ENCODE measurements around the gene KCNK16. TPM values are rescaled to one million over a fixed set of nuclear protein-coding genes. Genes with fewer than 3 reads are reported as not detected.

The KCNK16 gene
- total RNA-seq, 1 donor, result not detected

- Histone ChIP-seq H3K27ac (ENCODE audit: low read depth, low read length) (no peak overlapping the region), H3K79me2 (ENCODE audit: insufficient read depth, low read length) (no peaks in the 10 kb centered on the region), H3K27me3 (ENCODE audit: insufficient read depth, low read length) (no peaks in the 10 kb centered on the region), H3K4me3 (ENCODE audit: insufficient read depth, low read length) (no peak overlapping the region), H4K20me1 (ENCODE audit: insufficient read depth, low read length) (no peaks in the 10 kb centered on the region), H3K36me3 (ENCODE audit: insufficient read depth, low read length) (no peaks in the 10 kb centered on the region), H2AFZ (ENCODE audit: low read length) (no peak overlapping the region), H3K4me1 (ENCODE audit: insufficient read depth, low read length) (no peaks in the 10 kb centered on the region), H3K4me2 (ENCODE audit: insufficient read depth, low read length) (no peak overlapping the region), H3K9me3 (ENCODE audit: low read depth, low read length) (no peaks in the 10 kb centered on the region)
- DNase-seq (ENCODE audit: insufficient read length, low spot score, missing footprints), result peak; percentile 13
- no peak for TF ChIP-seq CTCF (IDR thresholded peaks at IDR 0.05; ENCODE audit: extremely low read depth, low read depth, low read length)
Observed at GRCh38 chr6:39353698-39354315, 31.3 kb upstream of the KCNK16 start.

- no peaks in the 10 kb centered on the region for H3K36me3 ChIP-seq (ENCODE audit: insufficient read depth, low read length)
- H4K20me1 ChIP-seq (ENCODE audit: insufficient read depth, low read length), result no peaks in the 10 kb centered on the region
- H3K9me3 ChIP-seq (ENCODE audit: low read depth, low read length), result no peaks in the 10 kb centered on the region
- no peaks in the 10 kb centered on the region for H3K4me1 ChIP-seq (ENCODE audit: insufficient read depth, low read length)
- no peaks in the 10 kb centered on the region for H3K27me3 ChIP-seq (ENCODE audit: insufficient read depth, low read length)
- no peak overlapping the region for H2AFZ ChIP-seq (ENCODE audit: low read length)
- no peak overlapping the region for H3K4me2 ChIP-seq (ENCODE audit: insufficient read depth, low read length)
- H3K27ac ChIP-seq (ENCODE audit: low read depth, low read length), result no peak overlapping the region
- H3K4me3 ChIP-seq (ENCODE audit: insufficient read depth, low read length), result no peak overlapping the region
- no peak for TF ChIP-seq CTCF (IDR thresholded peaks at IDR 0.05; ENCODE audit: extremely low read depth, low read depth, low read length)
- no peak for DNase-seq (ENCODE audit: insufficient read length, low spot score, missing footprints)
- no peaks in the 10 kb centered on the region for H3K79me2 ChIP-seq (ENCODE audit: insufficient read depth, low read length)
Observed at GRCh38 chr6:39350723-39351505, 28.4 kb upstream of the KCNK16 start.

- no peak overlapping the region for H3K4me3 ChIP-seq (ENCODE audit: insufficient read depth, low read length)
- no peak overlapping the region for H3K4me2 ChIP-seq (ENCODE audit: insufficient read depth, low read length)
- H3K36me3 ChIP-seq (ENCODE audit: insufficient read depth, low read length), result no peaks in the 10 kb centered on the region
- H2AFZ ChIP-seq (ENCODE audit: low read length), result no peak overlapping the region
- TF ChIP-seq CTCF (IDR thresholded peaks at IDR 0.05; ENCODE audit: extremely low read depth, low read depth, low read length), result no peak
- no peaks in the 10 kb centered on the region for H3K4me1 ChIP-seq (ENCODE audit: insufficient read depth, low read length)
- DNase-seq (ENCODE audit: insufficient read length, low spot score, missing footprints), result no peak
- H3K9me3 ChIP-seq (ENCODE audit: low read depth, low read length), result no peaks in the 10 kb centered on the region
- H3K27me3 ChIP-seq (ENCODE audit: insufficient read depth, low read length), result no peaks in the 10 kb centered on the region
- H3K79me2 ChIP-seq (ENCODE audit: insufficient read depth, low read length), result no peaks in the 10 kb centered on the region
- no peak overlapping the region for H3K27ac ChIP-seq (ENCODE audit: low read depth, low read length)
- no peaks in the 10 kb centered on the region for H4K20me1 ChIP-seq (ENCODE audit: insufficient read depth, low read length)
Observed at GRCh38 chr6:39348740-39349139, 26.2 kb upstream of the KCNK16 start.

GRCh38 chr6:39347906-39348585, 25.5 kb upstream of the KCNK16 start:
- DNase-seq (ENCODE audit: insufficient read length, low spot score, missing footprints), result peak; percentile 98
- no peak overlapping the region for H3K4me2 ChIP-seq (ENCODE audit: insufficient read depth, low read length)
- H3K36me3 ChIP-seq (ENCODE audit: insufficient read depth, low read length), result no peaks in the 10 kb centered on the region
- peak; percentile 91 for TF ChIP-seq CTCF (IDR thresholded peaks at IDR 0.05; ENCODE audit: extremely low read depth, low read depth, low read length)
- H3K4me1 ChIP-seq (ENCODE audit: insufficient read depth, low read length), result no peaks in the 10 kb centered on the region
- no peaks in the 10 kb centered on the region for H4K20me1 ChIP-seq (ENCODE audit: insufficient read depth, low read length)
- H3K4me3 ChIP-seq (ENCODE audit: insufficient read depth, low read length), result no peak overlapping the region
- no peak overlapping the region for H3K27ac ChIP-seq (ENCODE audit: low read depth, low read length)
- no peaks in the 10 kb centered on the region for H3K9me3 ChIP-seq (ENCODE audit: low read depth, low read length)
- H3K27me3 ChIP-seq (ENCODE audit: insufficient read depth, low read length), result no peaks in the 10 kb centered on the region
- no peaks in the 10 kb centered on the region for H3K79me2 ChIP-seq (ENCODE audit: insufficient read depth, low read length)
- H2AFZ ChIP-seq (ENCODE audit: low read length), result no peak overlapping the region

Data from osteoblast (primary cell).